HepG2 (cell line): Measurements from ENCODE around the gene CIB1. TPM values are rescaled to one million over a fixed set of nuclear protein-coding genes. Genes with fewer than 3 reads are reported as not detected.

Experiments used
- ATF3 ChIP-seq: sonication (generic); formaldehyde crosslinking; IDR thresholded peaks from 2 replicates; pipeline ENCODE4 v1.4.0; 2020; ENCODE audit warnings: missing genetic modification reagents
- ELF3 ChIP-seq: IDR thresholded peaks from 2 replicates; pipeline ENCODE4 v1.6.1; 2016; ENCODE audit warnings: missing genetic modification reagents, missing compliant biosample characterization
- GRHL1 ChIP-seq: sonication (generic); formaldehyde crosslinking; conservative IDR thresholded peaks from 2 replicates; pipeline ENCODE4 v1.8.0; 2022; ENCODE audit warnings: missing genetic modification reagents
- IKZF4 ChIP-seq: sonication (generic); formaldehyde crosslinking; IDR thresholded peaks from 2 replicates; pipeline ENCODE4 v1.5.1; 2020; ENCODE audit warnings: borderline replicate concordance, mild to moderate bottlenecking, low read depth, missing genetic modification reagents; ENCODE audit errors: not compliant biosample characterization
- MNT ChIP-seq: fragments of 450-650 bp; IDR thresholded peaks from 2 replicates; pipeline ENCODE4 v1.6.1; 2016
- NFE2L1 ChIP-seq: sonication (generic); formaldehyde crosslinking; IDR thresholded peaks from 2 replicates; pipeline ENCODE4 v1.4.0; 2020; ENCODE audit warnings: missing genetic modification reagents, mild to moderate bottlenecking, borderline replicate concordance
- NR1H2 ChIP-seq: sonication (generic); formaldehyde crosslinking; IDR thresholded peaks from 2 replicates; pipeline ENCODE4 v1.8.1; 2022; ENCODE audit warnings: low read depth, missing genetic modification reagents, borderline replicate concordance
- PBX2 ChIP-seq: IDR thresholded peaks from 2 replicates; pipeline ENCODE4 v1.6.1; 2016; ENCODE audit warnings: control low read depth
- PLSCR1 ChIP-seq: sonication (generic); formaldehyde crosslinking; IDR thresholded peaks from 2 replicates; pipeline ENCODE4 v1.5.0; 2020; ENCODE audit warnings: missing genetic modification reagents, mild to moderate bottlenecking, borderline replicate concordance
- SMAD3 ChIP-seq: sonication (generic); formaldehyde crosslinking; IDR thresholded peaks from 2 replicates; pipeline ENCODE4 v1.4.0; 2020; ENCODE audit warnings: missing genetic modification reagents
- SNAPC5 ChIP-seq: sonication (generic); formaldehyde crosslinking; IDR thresholded peaks from 2 replicates; pipeline ENCODE4 v1.8.1; 2023; ENCODE audit warnings: mild to moderate bottlenecking, missing genetic modification reagents, borderline replicate concordance
- TCF7 ChIP-seq: sonication (generic); IDR thresholded peaks from 2 replicates; pipeline ENCODE4 v1.6.1; 2016; ENCODE audit warnings: antibody characterized with exemption, low read depth
- ZNF124 ChIP-seq: sonication (generic); formaldehyde crosslinking; IDR thresholded peaks from 2 replicates; pipeline ENCODE4 v1.4.0; 2020; ENCODE audit warnings: missing genetic modification reagents
- ZNF580 ChIP-seq: IDR thresholded peaks from 2 replicates; pipeline ENCODE4 v1.6.1; 2016; ENCODE audit warnings: low read depth, borderline replicate concordance
- ZNF652 ChIP-seq: IDR thresholded peaks from 2 replicates; pipeline ENCODE4 v1.6.1; 2016; ENCODE audit warnings: low read depth, borderline replicate concordance
- ZNF703 ChIP-seq: sonication (generic); formaldehyde crosslinking; IDR thresholded peaks from 2 replicates; pipeline ENCODE4 v1.5.1; 2020; ENCODE audit warnings: missing genetic modification reagents, mild to moderate bottlenecking, moderate library complexity, borderline replicate concordance
- ZSCAN5A ChIP-seq: sonication (generic); formaldehyde crosslinking; IDR thresholded peaks from 2 replicates; pipeline ENCODE4 v1.8.0; 2022; ENCODE audit warnings: mild to moderate bottlenecking, missing genetic modification reagents, borderline replicate concordance
- polyA plus RNA-seq, 8 experiments: library from polyadenylated mRNA; depleted of rRNA in 3 of 8; stranded (reverse) in 7 of 8; unstranded in 1 of 8; fragments of >200 nt; fragmentation: Illumina TruSeq in 4 of 8; extraction: Trizol in 4 of 8; gene quantifications; 2 replicates each; pipeline versions ENCODE4 v1.2.1 to v1.2.3, GENCODE V29; 2011 to 2016; ENCODE audit warnings: low read depth in 4 of 8, missing spikeins in 1 of 8, mixed read lengths in 1 of 8; ENCODE audit not compliant: insufficient read depth in 1 of 8
- total RNA-seq, 5 experiments: library from RNA; depleted of rRNA; stranded (reverse); fragments of >200 nt; fragmentation: Illumina TruSeq; extraction: Trizol; gene quantifications; 2 replicates each; pipeline ENCODE4 v1.2.3, GENCODE V29; 2016; ENCODE audit warnings: low read depth in 1 of 5

CIB1 gene
- total and polyA plus RNA-seq, 2 of the 13 experiments (the other 11 are each of a cell fraction or from before 2014, with no cell fraction given), result 38.7 to 72.7 TPM

- TF ChIP-seq IKZF4 (CRISPR knock-in tag), result no peak
- TF ChIP-seq TCF7, result no peak
- TF ChIP-seq GRHL1 (CRISPR knock-in tag), result no peak
- no peak for TF ChIP-seq ZNF703
- no peak for TF ChIP-seq ZNF652 (CRISPR knock-in tag)
- TF ChIP-seq SMAD3 (CRISPR knock-in tag), result no peak
- TF ChIP-seq NFE2L1 (CRISPR knock-in tag), result no peak
- 0 out of 2 replicates have a peak, but pooled peaks have one; percentile 29 for TF ChIP-seq ELF3 (CRISPR knock-in tag)
- TF ChIP-seq PBX2 (CRISPR knock-in tag), result no peak
- TF ChIP-seq ATF3 (CRISPR knock-in tag), result no peak
- no peak for TF ChIP-seq ZSCAN5A (CRISPR knock-in tag)
- TF ChIP-seq ZNF580, result no peak
- TF ChIP-seq ZNF124 (CRISPR knock-in tag), result no peak
- no peak for TF ChIP-seq NR1H2 (CRISPR knock-in tag)
- no peak for TF ChIP-seq PLSCR1 (CRISPR knock-in tag)
- no peak for TF ChIP-seq SNAPC5 (CRISPR knock-in tag)
- no peak for TF ChIP-seq MNT
These were observed 12.4 kb downstream of the CIB1 start (continued) for GRCh38 chr15:90221246-90221900.
